SIG-M5 treated with dmso at 0.1 percent for 504 hours (cell line): ENCODE data around the gene IMPDH2.

Experiments
- DNase-seq: peaks from one replicate; lab custom pipeline; 2025; ENCODE audit not compliant: unreplicated experiment; lab: John Stamatoyannopoulos, UW

Gene IMPDH2

DNA sequence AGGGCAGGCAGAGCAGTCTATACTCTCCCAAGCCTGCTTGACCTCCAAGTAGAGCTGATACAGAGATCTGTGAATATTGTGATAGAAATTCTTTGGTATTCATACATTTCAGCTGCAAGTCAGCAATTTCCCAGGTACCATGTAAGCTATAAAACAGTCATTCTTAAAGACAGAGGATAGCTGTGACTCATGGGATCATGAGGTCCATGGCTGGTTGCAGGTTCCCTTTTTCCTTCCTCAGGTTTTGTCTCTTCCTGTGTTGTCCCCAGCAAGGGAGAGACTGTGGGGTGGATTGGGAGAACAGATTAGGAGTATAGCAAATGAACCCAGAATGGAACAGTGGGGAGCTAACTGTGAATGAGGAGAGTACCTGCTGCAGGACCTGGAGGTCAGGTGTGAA lies 44.5 kb downstream of the IMPDH2 start:
- DNase-seq, result no peak

- DNase-seq, result no peak
Observed at GRCh38 chr3:48983096-48983495, 46.1 kb downstream of the IMPDH2 start.

DNA sequence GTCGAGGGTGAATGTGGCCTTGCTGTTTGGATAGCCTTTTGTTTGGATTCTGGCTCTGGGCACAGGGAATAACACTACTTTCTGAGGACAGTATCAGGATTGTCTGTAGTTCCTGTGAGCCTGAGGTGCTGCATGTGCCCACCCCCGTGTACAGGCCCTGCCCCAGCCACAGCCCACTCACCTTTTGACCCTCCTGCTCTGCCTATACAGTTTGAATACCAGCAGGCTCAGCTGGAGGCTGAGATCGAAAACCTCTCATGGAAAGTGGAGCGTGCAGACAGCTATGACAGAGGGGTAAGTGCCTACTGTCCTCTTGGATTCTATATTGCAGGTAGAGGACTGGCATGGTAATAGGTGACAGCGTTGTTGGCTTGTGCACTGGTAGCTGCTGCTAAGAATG lies 46.5 kb downstream of the IMPDH2 start:
- DNase-seq, result no peak

GRCh38 chr3:48982016-48982415 lies 47.2 kb downstream of the IMPDH2 start:
- DNase-seq, result no peak

DNA sequence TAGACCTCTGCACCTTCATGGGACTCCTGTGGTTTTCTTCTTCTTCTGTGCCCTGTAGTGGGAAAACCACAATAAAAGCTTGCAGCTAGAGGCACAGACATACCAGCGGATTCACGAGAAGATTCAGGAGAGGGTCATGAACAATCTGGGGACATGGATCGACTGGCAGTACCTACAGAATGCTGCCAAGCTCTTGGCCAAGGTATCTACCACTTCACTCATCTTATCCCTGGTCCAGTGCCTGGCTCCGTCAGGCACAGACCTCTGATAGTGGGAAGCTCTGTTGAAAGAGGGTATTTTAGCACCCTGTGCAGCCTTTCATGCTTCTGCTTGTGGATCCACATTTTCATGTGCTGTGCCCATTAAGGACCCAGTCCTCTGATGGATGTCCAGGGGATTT lies 48.9 kb downstream of the IMPDH2 start:
- DNase-seq, result no peak

DNA sequence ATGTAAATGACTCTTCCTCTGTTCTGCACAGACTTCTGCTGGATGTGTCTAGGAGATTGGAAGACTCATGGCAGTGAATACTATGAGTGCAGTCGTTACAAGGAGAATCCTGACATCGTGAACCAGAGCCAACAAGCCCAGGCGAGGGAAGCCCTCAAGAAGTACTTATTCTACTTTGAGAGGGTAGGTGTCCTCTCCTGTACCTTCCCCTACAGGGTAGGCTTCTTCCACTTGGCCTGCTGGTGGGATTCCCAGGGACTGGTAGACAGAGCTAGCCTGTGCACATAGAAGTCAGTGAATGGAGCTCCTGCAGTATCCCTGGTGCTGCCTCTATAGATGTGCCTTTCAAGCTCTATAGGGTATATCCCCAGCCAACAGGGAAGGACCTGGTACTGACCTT lies 49.7 kb downstream of the IMPDH2 start:
- DNase-seq, result no peak
